Activated CD8-positive, alpha-beta T cell treated with anti-CD3 and anti-CD28 coated beads for 36 hours (primary cell): ENCODE data around the gene ECI2. TPM values are rescaled to one million over a fixed set of nuclear protein-coding genes. Genes with fewer than 3 reads are reported as not detected.
A peak's percentile ranks its signal among the peaks of the same experiment; 100 is the strongest.

Source experiments
- ATAC-seq: fragments of 200-7000 bp; cut with Tn5 transposase; one replicate; pipeline ENCODE4 v1.10.0; 2021; ENCODE audit warnings: mild to moderate bottlenecking, moderate library complexity
- CTCF ChIA-PET: fragments of 350-600 bp; sonication (Branson Sonifier 250); formaldehyde crosslinking; loops from one replicate; lab custom pipeline; 2021; ENCODE audit warnings: antibody characterized with exemption; lab: Charles Lee
- POLR2A ChIA-PET: fragments of 350-600 bp; sonication (Branson Sonifier 250); formaldehyde crosslinking; loops from one replicate; lab custom pipeline; 2021; ENCODE audit warnings: antibody characterized with exemption; lab: Charles Lee
- DNase-seq: peaks from one replicate; pipeline ENCODE4 v3.0.0-alpha.2; 2020
- H3K27ac Mint-ChIP-seq: one replicate; pipeline ENCODE4 v1.8.0; 2021; ENCODE audit warnings: mild to moderate bottlenecking, mixed read lengths
- H3K27me3 Mint-ChIP-seq: one replicate; pipeline ENCODE4 v1.8.0; 2021; ENCODE audit warnings: mixed read lengths
- H3K36me3 Mint-ChIP-seq: one replicate; pipeline ENCODE4 v1.8.0; 2021; ENCODE audit warnings: low read depth, mixed read lengths
- H3K4me1 Mint-ChIP-seq: one replicate; pipeline ENCODE4 v1.8.0; 2021; ENCODE audit warnings: low read depth, mixed read lengths
- H3K4me3 Mint-ChIP-seq: one replicate; pipeline ENCODE4 v1.8.0; 2021; ENCODE audit warnings: mild to moderate bottlenecking, moderate library complexity, mixed read lengths
- H3K9me3 Mint-ChIP-seq: one replicate; pipeline ENCODE4 v1.8.0; 2021; ENCODE audit warnings: mixed read lengths
- CTCF ChIP-seq: fragments of 200-600 bp; IDR thresholded peaks from one replicate; pipeline ENCODE4 v1.8.0; 2022; ENCODE audit warnings: antibody characterized with exemption, mild to moderate bottlenecking
- intact Hi-C: fragments of 100-400 bp; cut with micrococcal nuclease; formaldehyde crosslinking; loops from one replicate; pipeline ENCODE4 v1.10.0; 2022
- total RNA-seq, 2 experiments: library from RNA; stranded (reverse); gene quantifications; one replicate each; pipeline ENCODE4 v1.2.3, GENCODE V29; 2021

ECI2 gene
- total RNA-seq, 2 experiments from 2014 or later = 58.8 to 59.9 TPM

- H3K27ac Mint-ChIP-seq = no peak overlapping the region
- intact Hi-C loops = no loop called here
- no peak overlapping the region for H3K4me3 Mint-ChIP-seq
- ChIA-PET POLR2A (interaction anchor here (0.6 kb wide), 1 partner anchor 10 kb away, joined by 3 read pairs; no protein-coding TSS in a partner anchor), CTCF (interaction anchor here (0.7 kb wide), 1 partner anchor 41 kb away, joined by 3 read pairs; no protein-coding TSS in a partner anchor)
- peaks cover 59% of the 10 kb centered on the region for H3K36me3 Mint-ChIP-seq
- ATAC-seq (no peak), DNase-seq (no peak)
- peaks cover 29% of the 10 kb centered on the region for H3K4me1 Mint-ChIP-seq
- peaks cover 6% of the 10 kb centered on the region for H3K9me3 Mint-ChIP-seq
- no peaks in the 10 kb centered on the region for H3K27me3 Mint-ChIP-seq
- no peak for TF ChIP-seq CTCF
Observed at GRCh38 chr6:4128748-4129147, 6.6 kb downstream of the ECI2 start.

GRCh38 chr6:4128072-4128471, 7.3 kb downstream of the ECI2 start:
- H3K27me3 Mint-ChIP-seq = no peaks in the 10 kb centered on the region
- H3K4me1 Mint-ChIP-seq = peaks cover 23% of the 10 kb centered on the region
- no peak for ATAC-seq
- POLR2A ChIA-PET = interaction anchor here (1.1 kb wide), 1 partner anchor 107 kb away, joined by 3 read pairs; a partner anchor contains a TSS
- DNase-seq = no peak
- H3K36me3 Mint-ChIP-seq = peaks cover 52% of the 10 kb centered on the region
- no peak overlapping the region for H3K4me3 Mint-ChIP-seq
- H3K9me3 Mint-ChIP-seq = peaks cover 6% of the 10 kb centered on the region
- TF ChIP-seq CTCF = no peak
- intact Hi-C loops = no loop called here
- CTCF ChIA-PET = interaction anchor here (0.7 kb wide), 1 partner anchor 41 kb away, joined by 3 read pairs; no protein-coding TSS in a partner anchor
- no peak overlapping the region for H3K27ac Mint-ChIP-seq

GRCh38 chr6:4125933-4126864, 9.2 kb downstream of the ECI2 start:
- Mint-ChIP-seq H3K27ac (no peak overlapping the region), H3K4me3 (no peak overlapping the region)

GRCh38 chr6:4125500-4125899, 9.9 kb downstream of the ECI2 start:
- H3K4me3 Mint-ChIP-seq = no peak overlapping the region
- CTCF ChIA-PET = interaction anchor here (1.1 to 1.4 kb wide), 3 partner anchors 30 to 714 kb away, joined by 4 read pairs; no protein-coding TSS in a partner anchor
- no peak for TF ChIP-seq CTCF
- no peaks in the 10 kb centered on the region for H3K27me3 Mint-ChIP-seq
- intact Hi-C loops = no loop called here
- POLR2A ChIA-PET = interaction anchor here (0.6 kb wide), 1 partner anchor 24 kb away, joined by 3 read pairs; no protein-coding TSS in a partner anchor
- no peak for ATAC-seq
- DNase-seq = no peak
- H3K27ac Mint-ChIP-seq = no peak overlapping the region
- peaks cover 50% of the 10 kb centered on the region for H3K36me3 Mint-ChIP-seq
- H3K4me1 Mint-ChIP-seq = peaks cover 12% of the 10 kb centered on the region
- H3K9me3 Mint-ChIP-seq = no peaks in the 10 kb centered on the region

More at GRCh38 chr6:4125933-4126864, 9.2 kb downstream of the ECI2 start:
- no peaks in the 10 kb centered on the region for H3K27me3 Mint-ChIP-seq
- peak; percentile 21 for DNase-seq
- H3K9me3 Mint-ChIP-seq = no peaks in the 10 kb centered on the region
- H3K4me1 Mint-ChIP-seq = peaks cover 12% of the 10 kb centered on the region
- POLR2A ChIA-PET = interaction anchor here (0.6 kb wide), 1 partner anchor 23 kb away, joined by 3 read pairs; no protein-coding TSS in a partner anchor
- CTCF ChIA-PET = interaction anchor here (1.1 to 1.4 kb wide), 3 partner anchors 30 to 715 kb away, joined by 4 read pairs; no protein-coding TSS in a partner anchor
- H3K36me3 Mint-ChIP-seq = peaks cover 48% of the 10 kb centered on the region
- ATAC-seq = peak; percentile 60
- intact Hi-C loops = no loop called here
- no peak for TF ChIP-seq CTCF
